ENCODE results near the gene PAX3.

PAX3 gene

GRCh38 chr2:222298311-222299150 is at the start of gene PAX3:
Gene PAX3 (minus strand): TSS chr2:222298998. CDS start chr2:222298615, 383 bp downstream.
- no peak for DNase-seq (ENCODE audit: low read depth in 2 of 2)

GRCh38 chr2:222341331-222341730 is 42.5 kb upstream of the PAX3 start:
- DNase-seq (ENCODE audit: low read depth in 2 of 2) = no peak

GRCh38 chr2:222338374-222338773 is 39.6 kb upstream of the PAX3 start:
- DNase-seq (ENCODE audit: low read depth in 2 of 2) = no peak

- DNase-seq (ENCODE audit: low read depth in 2 of 2) = no peak
Measured at GRCh38 chr2:222336931-222337330, 38.1 kb upstream of the PAX3 start.

- DNase-seq (ENCODE audit: low read depth in 2 of 2) = no peak
Measured at GRCh38 chr2:222336442-222336841, 37.6 kb upstream of the PAX3 start.

DNA sequence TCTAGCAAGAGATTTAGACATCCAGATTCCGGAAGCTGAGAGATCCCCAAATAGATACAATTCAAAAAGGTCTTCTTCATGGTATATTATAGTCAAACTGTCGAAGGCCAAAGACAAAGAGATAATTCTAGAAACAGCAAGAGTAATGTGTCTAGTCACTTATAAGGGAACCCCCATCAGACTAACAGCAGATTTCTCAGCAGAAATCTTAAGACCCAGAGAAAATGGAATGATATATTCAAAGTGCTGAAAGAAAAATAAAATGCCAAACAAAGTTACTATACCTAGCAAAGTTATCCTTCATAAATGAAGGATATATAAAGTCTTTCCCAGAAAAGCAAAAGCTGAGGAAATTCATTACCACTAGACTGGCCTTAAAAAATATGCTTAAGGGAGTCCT is 36.1 kb upstream of the PAX3 start:
- DNase-seq (ENCODE audit: low read depth in 2 of 2) = no peak

GRCh38 chr2:222333397-222333796 is 34.6 kb upstream of the PAX3 start:
- DNase-seq (ENCODE audit: low read depth in 2 of 2) = no peak

DNA sequence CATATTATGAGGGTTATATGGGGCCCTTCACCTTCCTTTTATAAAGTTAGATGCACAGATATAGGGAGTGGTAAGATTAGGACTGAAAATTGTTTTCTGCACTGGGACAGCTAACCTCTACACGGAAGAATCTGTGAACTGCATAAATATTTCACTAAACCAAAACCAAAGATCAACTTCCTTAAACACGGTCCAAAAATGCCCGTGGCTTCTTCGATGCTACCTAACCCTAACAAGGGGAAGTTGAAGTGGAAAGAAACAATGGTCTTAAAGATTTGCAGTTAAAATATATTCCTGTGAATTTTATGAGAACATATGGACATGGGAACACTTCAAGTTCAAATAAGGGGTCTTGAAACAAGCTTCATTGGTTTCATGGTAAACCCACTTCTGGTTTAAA is 33.3 kb upstream of the PAX3 start:
- DNase-seq (ENCODE audit: low read depth in 2 of 2) = no peak

- DNase-seq (ENCODE audit: low read depth in 2 of 2) = no peak
Measured at GRCh38 chr2:222330910-222331309, 32.1 kb upstream of the PAX3 start.

DNA sequence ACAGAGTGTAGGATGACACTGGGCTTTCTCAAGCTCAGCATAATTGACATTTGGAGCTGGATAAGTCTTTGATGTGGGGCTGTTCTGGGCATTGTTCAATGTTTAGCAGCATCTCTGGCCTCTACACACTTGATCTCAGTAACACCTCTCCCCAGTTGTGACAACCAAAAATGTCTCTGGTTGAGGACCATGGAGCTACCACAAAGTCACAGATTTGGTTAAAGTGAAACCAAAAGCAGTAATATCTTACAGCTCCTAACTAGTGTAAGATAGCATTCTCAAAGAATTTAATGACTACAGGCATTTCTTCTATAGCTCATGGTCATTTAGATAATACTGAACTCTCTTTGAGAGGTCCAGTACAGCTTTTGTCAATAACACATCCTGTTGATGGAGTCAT is 23.4 kb upstream of the PAX3 start:
- no peak for DNase-seq (ENCODE audit: low read depth in 2 of 2)

- DNase-seq (ENCODE audit: low read depth in 2 of 2) = no peak
Measured at GRCh38 chr2:222320436-222321395, 21.9 kb upstream of the PAX3 start.

DNA sequence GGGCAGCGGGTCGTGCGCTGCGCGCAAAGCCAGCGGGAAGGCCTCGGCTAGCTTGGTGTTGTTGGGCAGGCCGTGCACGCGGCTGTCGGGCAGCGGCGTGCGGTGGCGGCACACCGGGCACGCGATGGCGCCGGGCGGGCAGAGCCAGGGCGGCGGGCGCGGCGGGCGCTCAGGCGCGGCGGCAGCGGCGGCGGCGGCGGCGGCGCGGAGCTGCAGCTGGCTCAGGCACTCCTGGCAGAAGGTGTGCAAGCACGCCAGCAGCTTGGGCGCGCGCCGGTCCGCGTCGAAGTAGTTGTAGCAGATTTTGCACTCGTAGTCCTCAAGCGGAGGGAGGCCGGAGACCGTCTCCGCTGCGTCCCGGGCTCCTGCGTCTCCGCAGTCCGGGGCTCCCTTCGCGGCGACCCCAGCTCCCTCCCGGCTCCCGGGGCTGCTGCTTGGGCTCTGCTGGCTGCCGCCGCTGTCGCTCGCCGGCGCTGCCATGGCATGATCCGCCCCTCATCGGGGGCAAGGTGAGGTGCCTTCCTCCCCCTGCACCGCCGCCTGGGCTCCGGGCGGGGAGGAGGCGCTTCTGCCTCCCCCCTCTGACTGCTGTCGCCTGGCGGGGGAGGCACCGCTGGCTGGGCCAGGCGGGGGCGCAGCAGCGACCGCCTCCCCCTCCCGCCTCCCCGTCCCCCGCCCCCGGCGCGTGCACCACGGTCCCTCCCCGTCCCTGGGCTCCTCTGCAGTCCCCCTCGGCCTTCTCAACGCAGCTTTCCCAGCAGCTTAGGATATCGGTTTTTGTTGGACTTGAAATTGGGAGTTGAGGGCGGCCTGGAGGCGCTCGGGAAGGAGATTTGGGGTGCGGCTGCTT is 21.0 kb upstream of the PAX3 start:
- no peak for DNase-seq (ENCODE audit: low read depth in 2 of 2)

DNA sequence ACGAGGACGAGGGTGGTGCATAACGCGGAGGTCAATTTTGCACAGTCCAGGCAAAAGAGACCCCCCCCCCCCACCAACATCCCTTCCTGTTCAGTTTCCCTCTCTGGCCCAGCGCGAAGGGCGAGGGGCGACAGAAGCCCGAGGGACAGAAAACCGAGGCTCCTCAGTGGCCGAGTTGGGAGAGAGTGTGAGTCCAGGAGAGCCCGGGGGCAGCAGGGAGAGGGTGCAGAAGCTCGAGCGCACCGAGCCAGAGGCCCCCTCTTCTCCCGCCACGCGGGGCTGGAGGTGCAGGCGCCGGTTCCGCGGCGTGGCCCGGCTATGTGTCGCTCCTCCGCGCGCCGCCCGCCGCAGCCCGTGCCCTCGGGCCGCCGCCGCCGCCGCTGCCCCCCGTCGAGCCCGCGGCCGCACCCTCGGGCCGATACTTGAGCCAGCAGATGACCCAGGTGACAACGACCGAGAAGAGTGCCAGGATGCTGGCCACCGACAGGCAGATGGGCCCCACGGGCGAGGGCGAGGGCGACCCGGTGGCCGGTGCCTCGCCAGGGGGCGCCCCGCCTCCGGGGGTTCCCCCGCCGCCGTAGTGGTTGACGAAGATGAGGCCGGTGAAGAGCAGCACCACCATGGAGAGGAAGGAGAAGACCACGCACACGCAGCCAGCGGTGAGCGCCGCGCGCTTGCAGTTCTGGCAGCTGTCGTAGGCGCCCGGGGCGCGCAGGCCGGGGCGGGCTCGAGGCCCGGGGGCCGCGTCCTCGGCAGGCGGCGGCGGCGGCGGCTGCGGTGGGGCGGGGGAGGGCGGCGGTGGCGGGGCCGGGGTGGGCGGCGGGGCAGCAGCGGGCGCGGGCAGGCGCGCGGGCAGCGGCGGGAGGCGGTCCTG is 20.2 kb upstream of the PAX3 start:
- no peak for DNase-seq (ENCODE audit: low read depth in 2 of 2)

DNA sequence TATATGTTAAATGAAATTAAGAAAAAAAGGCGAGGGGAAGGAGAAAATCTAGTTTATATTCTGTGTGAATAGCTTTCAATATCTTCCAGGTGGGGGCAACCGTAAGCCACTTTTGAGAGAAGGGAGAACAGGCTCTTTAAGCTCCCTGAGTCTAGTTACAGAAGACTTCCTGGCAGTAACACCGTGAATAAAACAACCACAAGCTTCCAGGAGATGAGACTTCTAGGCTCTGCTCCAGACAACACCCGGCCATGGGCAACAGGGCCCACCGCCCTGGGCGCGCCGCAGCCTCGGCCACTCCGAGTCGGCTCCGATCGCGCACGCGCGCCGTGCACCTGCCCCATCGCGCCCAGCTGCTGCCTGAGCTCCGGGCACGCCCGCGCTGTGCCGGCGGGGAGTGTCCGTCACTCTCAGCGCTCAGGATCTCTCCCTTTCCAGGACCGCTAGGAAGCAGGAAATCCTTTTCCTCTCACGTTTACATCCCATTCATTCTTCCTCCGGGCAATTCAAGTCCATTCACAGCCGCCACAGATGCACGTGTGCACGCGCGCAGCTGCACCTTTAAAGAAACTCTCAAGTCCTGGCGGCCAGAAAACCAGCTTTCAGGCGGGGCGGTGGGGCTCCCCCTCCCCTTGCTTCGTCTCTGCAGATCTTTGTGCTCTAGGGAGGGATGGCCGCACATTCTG is 19.4 kb upstream of the PAX3 start:
- DNase-seq (ENCODE audit: low read depth in 2 of 2) = no peak

GRCh38 chr2:222315443-222316121 is 16.8 kb upstream of the PAX3 start:
- DNase-seq (ENCODE audit: low read depth in 2 of 2) = no peak

DNA sequence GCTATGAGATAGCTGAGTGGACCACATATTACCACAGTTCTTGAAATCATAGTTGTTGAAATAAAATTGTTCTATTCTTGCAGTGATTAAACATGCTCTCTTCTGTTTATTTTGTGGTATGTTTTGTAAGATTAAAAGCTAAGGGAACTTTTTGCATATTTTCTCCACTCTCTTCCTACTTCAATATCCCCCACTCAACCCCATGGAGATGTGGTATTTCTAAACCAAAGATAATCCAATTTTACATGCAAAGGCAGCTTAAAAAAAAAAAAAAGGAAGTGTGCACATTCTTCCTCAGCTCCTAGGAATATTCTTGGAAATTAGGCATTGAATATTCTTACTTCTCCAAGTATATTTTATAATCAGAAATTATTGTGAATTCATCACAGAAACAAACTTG is 15.0 kb upstream of the PAX3 start:
- no peak for DNase-seq (ENCODE audit: low read depth in 2 of 2)

DNA sequence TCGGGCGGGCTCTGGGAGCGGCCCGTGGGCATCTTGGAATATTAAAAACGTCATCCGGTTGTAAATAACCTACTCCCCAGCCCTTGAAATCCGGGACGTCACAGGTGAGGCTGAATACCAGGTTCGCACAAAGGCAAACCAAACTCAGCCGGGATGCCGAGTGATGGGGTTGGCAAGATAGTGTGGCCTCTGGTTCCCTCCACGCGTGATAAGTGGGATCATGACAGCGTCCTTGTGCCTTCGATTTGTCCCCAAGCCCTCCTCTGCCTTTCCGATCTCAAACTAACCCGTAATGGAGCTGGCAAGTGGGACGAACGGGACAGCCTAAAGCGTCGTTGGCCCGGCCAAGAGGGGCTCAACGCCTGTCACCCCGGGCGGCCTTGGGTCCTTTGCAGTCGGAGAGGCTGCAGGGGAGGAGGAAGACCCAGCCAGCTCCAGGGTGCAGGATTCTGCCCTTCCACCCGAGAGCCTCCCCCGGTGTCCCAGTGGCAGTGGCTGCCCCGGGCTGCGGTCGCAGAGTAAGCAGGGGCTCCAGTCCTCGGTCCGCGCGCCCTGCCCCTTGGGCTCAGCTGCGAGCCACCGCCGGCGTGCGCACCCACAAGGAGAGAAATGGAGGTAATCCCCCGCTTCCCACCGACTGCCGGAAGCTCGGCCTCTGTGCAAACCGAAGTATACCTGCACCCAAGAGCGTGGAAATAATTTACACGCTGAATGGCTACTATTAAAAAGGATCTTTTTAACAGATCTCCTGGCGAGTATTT is 13.4 kb upstream of the PAX3 start:
- DNase-seq (ENCODE audit: low read depth in 2 of 2) = no peak

GRCh38 chr2:222311319-222311977 is 12.7 kb upstream of the PAX3 start:
- no peak for DNase-seq (ENCODE audit: low read depth in 2 of 2)
